ENCODE results near the gene SLC17A3. TPM values are rescaled to one million over a fixed set of nuclear protein-coding genes. Genes with fewer than 3 reads are reported as not detected.

Gene SLC17A3
- polyA plus RNA-seq, 4 donors = 0.04 to 0.55 TPM; not detected in 2

GRCh38 chr6:25821341-25821740, 52.7 kb downstream of the SLC17A3 start:
- Histone ChIP-seq H3K9me3 (ENCODE audit: control insufficient read depth in 2 of 2, insufficient read depth in 1 of 2, low read depth in 1 of 2, low read length in 1 of 2) (no peaks in the 10 kb centered on the region), H3K4me3 (ENCODE audit: low read depth in 1 of 3, low read length in 3 of 3) (no peak overlapping the region), H3K27me3 (ENCODE audit: control insufficient read depth in 3 of 3, insufficient read depth in 3 of 3, low read length in 3 of 3) (no peaks in the 10 kb centered on the region), H3K4me1 (ENCODE audit: control insufficient read depth in 3 of 3, insufficient read depth in 2 of 3, low read depth in 1 of 3, low read length in 2 of 3) (no peaks in the 10 kb centered on the region), H3K36me3 (ENCODE audit: control insufficient read depth in 3 of 3, insufficient read depth in 2 of 3, low read depth in 1 of 3, low read length in 3 of 3) (no peaks in the 10 kb centered on the region), H3K27ac (ENCODE audit: low read depth in 1 of 3, low read length in 2 of 3) (no peak overlapping the region)
- FAIRE-seq (no peak), DNase-seq (no peak)

GRCh38 chr6:25816252-25816651, 57.8 kb downstream of the SLC17A3 start:
- WGBS, 3 donors = 94 to 100% (median 97%) methylated on average over 2 of the region's 2 CpGs

GRCh38 chr6:25815194-25815593, 58.8 kb downstream of the SLC17A3 start:
- WGBS, 3 donors = 54 to 64% (median 59%) methylated on average over 3 of the region's 3 CpGs
- no peaks in the 10 kb centered on the region for H3K36me3 ChIP-seq (ENCODE audit: control insufficient read depth in 3 of 3, insufficient read depth in 2 of 3, low read depth in 1 of 3, low read length in 3 of 3)
- no peak overlapping the region for H3K27ac ChIP-seq (ENCODE audit: low read depth in 1 of 3, low read length in 2 of 3)
- H3K9me3 ChIP-seq (ENCODE audit: control insufficient read depth in 2 of 2, insufficient read depth in 1 of 2, low read depth in 1 of 2, low read length in 1 of 2) = peaks cover 0 to 3% of the 10 kb centered on the region in 2 donors
- no peaks in the 10 kb centered on the region for H3K4me1 ChIP-seq (ENCODE audit: control insufficient read depth in 3 of 3, insufficient read depth in 2 of 3, low read depth in 1 of 3, low read length in 2 of 3)
- no peak for FAIRE-seq
- no peak for DNase-seq
- H3K27me3 ChIP-seq (ENCODE audit: control insufficient read depth in 3 of 3, insufficient read depth in 3 of 3, low read length in 3 of 3) = no peaks in the 10 kb centered on the region
- H3K4me3 ChIP-seq (ENCODE audit: low read depth in 1 of 3, low read length in 3 of 3) = no peak overlapping the region

More at GRCh38 chr6:25816252-25816651, 57.8 kb downstream of the SLC17A3 start:
- Histone ChIP-seq H3K27me3 (ENCODE audit: control insufficient read depth in 3 of 3, insufficient read depth in 3 of 3, low read length in 3 of 3) (no peaks in the 10 kb centered on the region), H3K36me3 (ENCODE audit: control insufficient read depth in 3 of 3, insufficient read depth in 2 of 3, low read depth in 1 of 3, low read length in 3 of 3) (no peaks in the 10 kb centered on the region), H3K4me3 (ENCODE audit: low read depth in 1 of 3, low read length in 3 of 3) (no peak overlapping the region), H3K4me1 (ENCODE audit: control insufficient read depth in 3 of 3, insufficient read depth in 2 of 3, low read depth in 1 of 3, low read length in 2 of 3) (no peaks in the 10 kb centered on the region), H3K9me3 (ENCODE audit: control insufficient read depth in 2 of 2, insufficient read depth in 1 of 2, low read depth in 1 of 2, low read length in 1 of 2) (peaks cover 0 to 3% of the 10 kb centered on the region in 2 donors), H3K27ac (ENCODE audit: low read depth in 1 of 3, low read length in 2 of 3) (no peak overlapping the region)
- DNase-seq = no peak
- FAIRE-seq = no peak

GRCh38 chr6:25804804-25805203, 69.2 kb downstream of the SLC17A3 start:
- Histone ChIP-seq H3K36me3 (ENCODE audit: control insufficient read depth in 3 of 3, insufficient read depth in 2 of 3, low read depth in 1 of 3, low read length in 3 of 3) (no peaks in the 10 kb centered on the region), H3K27ac (ENCODE audit: low read depth in 1 of 3, low read length in 2 of 3) (no peak overlapping the region), H3K4me1 (ENCODE audit: control insufficient read depth in 3 of 3, insufficient read depth in 2 of 3, low read depth in 1 of 3, low read length in 2 of 3) (no peaks in the 10 kb centered on the region), H3K27me3 (ENCODE audit: control insufficient read depth in 3 of 3, insufficient read depth in 3 of 3, low read length in 3 of 3) (no peaks in the 10 kb centered on the region), H3K4me3 (ENCODE audit: low read depth in 1 of 3, low read length in 3 of 3) (no peak overlapping the region), H3K9me3 (ENCODE audit: control insufficient read depth in 2 of 2, insufficient read depth in 1 of 2, low read depth in 1 of 2, low read length in 1 of 2) (no peaks in the 10 kb centered on the region)
- no peak for FAIRE-seq
- 66 to 84% (median 74%) methylated on average over 2 of the region's 2 CpGs for WGBS, 3 donors
- no peak for DNase-seq

- H3K27me3 ChIP-seq (ENCODE audit: control insufficient read depth in 3 of 3, insufficient read depth in 3 of 3, low read length in 3 of 3) = no peaks in the 10 kb centered on the region
- DNase-seq (peak; percentile 18 to 52), FAIRE-seq (no peak)
- no peak overlapping the region for H3K4me3 ChIP-seq (ENCODE audit: low read depth in 1 of 3, low read length in 3 of 3)
- H3K4me1 ChIP-seq (ENCODE audit: control insufficient read depth in 3 of 3, insufficient read depth in 2 of 3, low read depth in 1 of 3, low read length in 2 of 3) = no peaks in the 10 kb centered on the region
- H3K9me3 ChIP-seq (ENCODE audit: control insufficient read depth in 2 of 2, insufficient read depth in 1 of 2, low read depth in 1 of 2, low read length in 1 of 2) = no peaks in the 10 kb centered on the region
- 56 to 65% (median 64%) methylated on average over 4 of the region's 4 CpGs for WGBS, 3 donors
- H3K36me3 ChIP-seq (ENCODE audit: control insufficient read depth in 3 of 3, insufficient read depth in 2 of 3, low read depth in 1 of 3, low read length in 3 of 3) = no peaks in the 10 kb centered on the region
- H3K27ac ChIP-seq (ENCODE audit: low read depth in 1 of 3, low read length in 2 of 3) = peak overlapping the region in 1 of 3 donors; percentile 42
Observed at GRCh38 chr6:25801436-25801835, 72.6 kb downstream of the SLC17A3 start.

Other genes with a start within 250 kb of the SLC17A3 start
- 10 to 100 TPM in 2 of 4 donors, 1 to 10 TPM in 2; 6.3 to 29.3 (median 12.9) TPM for gene SCGN, start 222.0 kb downstream of the SLC17A3 start, polyA plus RNA-seq
- gene SLC17A4, start 119.5 kb downstream of the SLC17A3 start, polyA plus RNA-seq = 10 to 100 TPM in 3 of 4 donors, 1 to 10 TPM in 1; 3.1 to 46.8 (median 19.9) TPM
- gene SLC17A1, start 42.2 kb downstream of the SLC17A3 start, polyA plus RNA-seq = under 1 TPM in 1 of 4 donors, not detected in 3; 0.07 TPM
- under 1 TPM in 1 of 4 donors, not detected in 3; 0.04 TPM for gene SLC17A2, start 56.4 kb upstream of the SLC17A3 start, polyA plus RNA-seq
- gene TRIM38, start 88.6 kb upstream of the SLC17A3 start, polyA plus RNA-seq = 10 to 100 TPM in 1 of 4 donors, 1 to 10 TPM in 3; 3.5 to 16.4 (median 6.1) TPM
- 10 to 100 TPM in 1 of 4 donors, 1 to 10 TPM in 2, under 1 TPM in 1; 0.67 to 16.1 (median 4.9) TPM for gene HFE, start 213.2 kb upstream of the SLC17A3 start, polyA plus RNA-seq

Data from small intestine (tissue), 7 donors.